Endothelial cell of umbilical vein (primary cell): ENCODE measurements around the gene BTBD19. TPM values are rescaled to one million over a fixed set of nuclear protein-coding genes. Genes with fewer than 3 reads are reported as not detected.

Experiments used
- BruUV-seq: library from RNA; stranded (reverse); fragments of 400-500 nt; replicated peaks from 2 replicates; lab custom pipeline; 2021; lab: Mats Ljungman, UMichigan
- CTCF ChIA-PET: fragments of 300-600, 350-600 bp; sonication (Branson Sonifier 250); formaldehyde crosslinking; loops from one replicate; lab custom pipeline; 2021; ENCODE audit warnings: antibody characterized with exemption, inconsistent platforms; lab: Charles Lee
- POLR2A ChIA-PET: fragments of 300-600, 350-600 bp; sonication (Branson Sonifier 250); formaldehyde crosslinking; loops from one replicate; lab custom pipeline; 2021; ENCODE audit warnings: antibody characterized with exemption, inconsistent platforms; lab: Charles Lee
- DNase-seq: peaks from one replicate; pipeline ENCODE4 v3.0.0-alpha.2; 2011; ENCODE audit warnings: low read depth, low spot score
- FAIRE-seq: peaks from 2 replicates; lab custom pipeline; 2011; peaks lifted over from hg19 to GRCh38; lab: Jason Lieb, UNC
- H2AFZ ChIP-seq: 2 replicates; pipeline ENCODE4 v1.6.0; 2012; ENCODE audit warnings: low read depth, low read length, control low read depth, inconsistent platforms
- H3K27ac ChIP-seq: 2 replicates; pipeline ENCODE4 v1.5.1; 2011; ENCODE audit warnings: low read depth, mild to moderate bottlenecking, control low read depth, low read length, moderate library complexity; ENCODE audit not compliant: insufficient read depth
- H3K27me3 ChIP-seq, 2 experiments: 2 replicates each; pipeline versions ENCODE4 v1.6.0 to v1.6.1; 2011; ENCODE audit warnings: low read length in 2 of 2, mixed read lengths in 1 of 2; ENCODE audit not compliant: control insufficient read depth in 2 of 2, insufficient read depth in 2 of 2
- H3K36me3 ChIP-seq, 2 experiments: 2 replicates in 1 of 2; 3 replicates in 1 of 2; pipeline ENCODE4 v1.5.1; 2011; ENCODE audit warnings: low read length in 2 of 2, mild to moderate bottlenecking in 1 of 2, moderate library complexity in 1 of 2; ENCODE audit not compliant: control insufficient read depth in 2 of 2, insufficient read depth in 2 of 2; ENCODE audit errors: extremely low read depth in 1 of 2
- H3K4me1 ChIP-seq: 3 replicates; pipeline ENCODE4 v1.5.1; 2011; ENCODE audit warnings: mild to moderate bottlenecking, low read length; ENCODE audit not compliant: control insufficient read depth, insufficient read depth; ENCODE audit errors: extremely low read depth
- H3K4me2 ChIP-seq: 2 replicates; pipeline ENCODE4 v1.6.1; 2011; ENCODE audit warnings: low read length, control low read depth, mixed read lengths; ENCODE audit not compliant: insufficient read depth
- H3K4me3 ChIP-seq, 3 experiments: fragments of 200-600 bp in 1 of 3; sonication (generic), shearing (Covaris generic) in 1 of 3; replicated peaks in 1 of 3; 2 replicates each; pipeline ENCODE4 v1.5.1; 2011 to 2016; ENCODE audit warnings: control low read depth in 3 of 3, low read length in 3 of 3, mild to moderate bottlenecking in 2 of 3, inconsistent platforms in 1 of 3, low read depth in 1 of 3, moderate library complexity in 1 of 3; ENCODE audit not compliant: insufficient read depth in 1 of 3
- H3K79me2 ChIP-seq: 2 replicates; pipeline ENCODE4 v1.6.0; 2012; ENCODE audit warnings: low read length, inconsistent platforms; ENCODE audit not compliant: control insufficient read depth, insufficient read depth
- H3K9ac ChIP-seq: replicated peaks from 2 replicates; pipeline ENCODE3; 2011; ENCODE audit warnings: low read length, control low read depth; ENCODE audit not compliant: insufficient read depth; ENCODE audit errors: extremely low read depth
- H3K9me1 ChIP-seq: replicated peaks from 3 replicates; pipeline ENCODE4 v1.6.0; 2011; ENCODE audit warnings: mild to moderate bottlenecking, low read length; ENCODE audit not compliant: control insufficient read depth, insufficient read depth; ENCODE audit errors: extremely low read depth
- H3K9me3 ChIP-seq: replicated peaks from 2 replicates; pipeline ENCODE4 v1.5.1; 2012; ENCODE audit warnings: low read length, inconsistent platforms; ENCODE audit not compliant: control insufficient read depth, insufficient read depth
- H4K20me1 ChIP-seq: replicated peaks from 2 replicates; pipeline ENCODE3; 2011; ENCODE audit warnings: mild to moderate bottlenecking, low read length; ENCODE audit not compliant: control insufficient read depth, insufficient read depth; ENCODE audit errors: extremely low read depth
- CTCF ChIP-seq, 2 donors: IDR thresholded peaks; 1 replicate in 1 of 2; 2 replicates in 1 of 2; pipeline ENCODE4 v1.5.1; 2011; ENCODE audit warnings: low read length in 2 of 2, mild to moderate bottlenecking in 2 of 2, moderate library complexity in 2 of 2, control low read depth in 1 of 2, inconsistent platforms in 1 of 2, low read depth in 1 of 2; ENCODE audit not compliant: insufficient read depth in 1 of 2; ENCODE audit errors: extremely low read depth in 1 of 2
- EZH2 ChIP-seq: IDR thresholded peaks from 2 replicates; pipeline ENCODE4 v1.6.1; 2012; ENCODE audit warnings: borderline replicate concordance, low read depth, mild to moderate bottlenecking, moderate library complexity, low read length, inconsistent platforms; ENCODE audit not compliant: severe bottlenecking
- FOS ChIP-seq: IDR thresholded peaks from 2 replicates; pipeline ENCODE4 v1.6.1; 2011; ENCODE audit warnings: mild to moderate bottlenecking, low read length, moderate library complexity, borderline replicate concordance; ENCODE audit not compliant: insufficient read depth
- GATA2 ChIP-seq: IDR thresholded peaks from 2 replicates; pipeline ENCODE4 v1.7.0; 2011; ENCODE audit warnings: low read depth, mild to moderate bottlenecking, moderate library complexity, mixed read lengths, low read length; ENCODE audit not compliant: insufficient read length, insufficient read depth
- JUN ChIP-seq: IDR thresholded peaks from 2 replicates; pipeline ENCODE4 v1.6.1; 2011; ENCODE audit warnings: borderline replicate concordance, low read depth; ENCODE audit not compliant: insufficient read length, insufficient read depth
- MAX ChIP-seq: IDR thresholded peaks from 2 replicates; pipeline ENCODE4 v1.6.1; 2011; ENCODE audit not compliant: insufficient read depth, insufficient read length
- MYC ChIP-seq: IDR thresholded peaks from one replicate; pipeline ENCODE4 v1.6.1; 2011; ENCODE audit warnings: mild to moderate bottlenecking, low read depth, low read length
- POLR2A ChIP-seq: IDR thresholded peaks from 2 replicates; pipeline ENCODE4 v1.6.1; 2012; ENCODE audit warnings: low read depth, mild to moderate bottlenecking, control low read depth, low read length
- dilution Hi-C: fragments of 300-500 bp; cut with MboI; formaldehyde crosslinking; loops from one replicate; pipeline ENCODE4 v1.15.0; 2019; ENCODE audit warnings: low sequenced_read_pairs; ENCODE audit not compliant: extremely low pct_ligation_motif_present
- intact Hi-C: fragments of 100-400 bp; cut with micrococcal nuclease; formaldehyde crosslinking; loops from one replicate; pipeline ENCODE4 v1.10.0; 2022
- polyA plus RNA-seq, 4 experiments: library from polyadenylated mRNA; depleted of rRNA in 3 of 4; stranded (reverse) in 3 of 4; unstranded in 1 of 4; fragments of >200 nt; gene quantifications; 2 replicates each; pipeline versions ENCODE4 v1.2.1 to v1.2.3, GENCODE V29; 2011 to 2012; ENCODE audit warnings: missing spikeins in 1 of 4
- total RNA-seq: library from RNA; stranded (reverse); gene quantifications from 2 replicates; pipeline ENCODE4 v1.2.3, GENCODE V29; 2021

Gene BTBD19
- total and polyA plus RNA-seq, 2 donors (not counting 3 experiments of a cell fraction or from before 2014, with no cell fraction given): 69.9 to 97.9 TPM

GRCh38 chr1:44784094-44785028, 24.0 kb upstream of the BTBD19 start:
- Histone ChIP-seq H3K79me2 (no peaks in the 10 kb centered on the region), H3K4me3 (peak overlapping the region in 1 of 3 experiments; percentile 30), H3K9me1 (no peaks in the 10 kb centered on the region), H2AFZ (peak overlapping the region; percentile 5), H4K20me1 (no peaks in the 10 kb centered on the region), H3K36me3 (no peaks in the 10 kb centered on the region), H3K9me3 (no peaks in the 10 kb centered on the region), H3K4me2 (no peak overlapping the region), H3K27ac (no peak overlapping the region), H3K27me3 (no peaks in the 10 kb centered on the region), H3K9ac (no peak overlapping the region), H3K4me1 (peaks cover 10% of the 10 kb centered on the region)
- FAIRE-seq: no peak
- dilution Hi-C loops: no loop called here
- intact Hi-C loops: no loop called here
- no TSS peak for BruUV-seq
- TF ChIP-seq GATA2 (no peak), FOS (no peak), MAX (no peak), JUN (no peak), MYC (no peak), EZH2 (no peak), CTCF (IDR thresholded peaks at IDR 0.05; ENCODE audit: extremely low read depth in 1 of 2, insufficient read depth in 1 of 2, low read depth in 1 of 2, low read length in 2 of 2) (no peak), POLR2A (no peak)
- POLR2A ChIA-PET: interaction anchor here (0.7 to 1.2 kb wide), 3 partner anchors 8 to 35 kb away, joined by 3 to 4 read pairs (median 4); partner anchors contain the start of gene RPS8
- CTCF ChIA-PET: interaction anchor here (0.6 to 1.9 kb wide), 6 partner anchors 9 to 1095 kb away, joined by 3 to 4 read pairs (median 4); partner anchors contain the start of genes HECTD3, PLK3 and RNU5D-1
- no peak for DNase-seq
